ENCODE data around the gene CREB3L1. TPM values are rescaled to one million over a fixed set of nuclear protein-coding genes. Genes with fewer than 3 reads are reported as not detected.
A peak's percentile ranks its signal among the peaks of the same experiment; 100 is the strongest.

CREB3L1 gene
- total and polyA plus RNA-seq, 2 experiments from 2014 or later, result 8.5 to 10.4 TPM

GRCh38 chr11:46298699-46299433 is 21.4 kb downstream of the CREB3L1 start:
- Histone ChIP-seq H2AFZ (no peak overlapping the region), H3K27ac (ENCODE audit: low read depth) (no peak overlapping the region), H3K4me2 (no peak overlapping the region), H3K27me3 (ENCODE audit: insufficient read depth) (no peaks in the 10 kb centered on the region), H3F3A (replicated peaks; ENCODE audit: low read depth) (peaks cover 13% of the 10 kb centered on the region), H3K4me1 (ENCODE audit: insufficient read depth) (peaks cover 20% of the 10 kb centered on the region), H3K36me3 (ENCODE audit: insufficient read depth) (no peaks in the 10 kb centered on the region), H3K79me2 (replicated peaks; ENCODE audit: insufficient read depth) (no peaks in the 10 kb centered on the region), H3K9me2 (ENCODE audit: insufficient read depth) (no peaks in the 10 kb centered on the region), H4K20me1 (replicated peaks; ENCODE audit: insufficient read depth) (no peaks in the 10 kb centered on the region), H3K4me3 (no peak overlapping the region)
- Mint-ChIP-seq H3K36me3 (ENCODE audit: low read depth) (peaks cover 9% of the 10 kb centered on the region; the same call in 2 of the 3 replicates), H3K4me1 (peaks cover 31% of the 10 kb centered on the region), H3K4me3 (no peak overlapping the region), H3K27ac (no peak overlapping the region), H3K9me3 (no peaks in the 10 kb centered on the region), H3K27me3 (ENCODE audit: insufficient read depth, low read depth, poor library complexity) (peaks cover 16% of the 10 kb centered on the region)
- DNase-seq (ENCODE audit: low spot score) (no peak), ATAC-seq (no peak)
- TF ChIP-seq ZNF114 (CRISPR knock-in tag; IDR thresholded peaks at IDR 0.05) (no peak), POLR2AphosphoS5 (IDR thresholded peaks at IDR 0.05; ENCODE audit: low read depth) (no peak), STAT1 (IDR thresholded peaks at IDR 0.05; ENCODE audit: unreplicated experiment) (no peak), CREB1 (CRISPR knock-in tag; IDR thresholded peaks at IDR 0.05; ENCODE audit: low read depth) (no peak), CTCF (conservative IDR thresholded peaks at IDR 0.05; ENCODE audit: low read depth in 2 of 2) (no peak), ZNF331 (CRISPR knock-in tag; IDR thresholded peaks at IDR 0.05; ENCODE audit: low read depth) (no peak), NANOG (IDR thresholded peaks at IDR 0.05; ENCODE audit: borderline replicate concordance) (no peak), EZH2phosphoT487 (IDR thresholded peaks at IDR 0.05; ENCODE audit: unreplicated experiment) (no peak), REST (IDR thresholded peaks at IDR 0.05; ENCODE audit: unreplicated experiment) (no peak)

- Mint-ChIP-seq H3K9me3 (no peaks in the 10 kb centered on the region), H3K36me3 (ENCODE audit: low read depth) (peaks cover 9% of the 10 kb centered on the region; the same call in 2 of the 3 replicates), H3K4me1 (peaks cover 24% of the 10 kb centered on the region), H3K4me3 (no peak overlapping the region; the same call in 2 of the 3 replicates), H3K27me3 (ENCODE audit: insufficient read depth, low read depth, poor library complexity) (peaks cover 14% of the 10 kb centered on the region), H3K27ac (no peak overlapping the region)
- H3K27ac ChIP-seq (ENCODE audit: low read depth), result no peak overlapping the region
- H4K20me1 ChIP-seq (replicated peaks; ENCODE audit: insufficient read depth), result no peaks in the 10 kb centered on the region
- no peak overlapping the region for H2AFZ ChIP-seq
- no peaks in the 10 kb centered on the region for H3K9me2 ChIP-seq (ENCODE audit: insufficient read depth)
- no peak overlapping the region for H3K4me2 ChIP-seq
- no peak for ATAC-seq
- no peak overlapping the region for H3K4me3 ChIP-seq
- H3F3A ChIP-seq (replicated peaks; ENCODE audit: low read depth), result peaks cover 10% of the 10 kb centered on the region
- H3K4me1 ChIP-seq (ENCODE audit: insufficient read depth), result peaks cover 14% of the 10 kb centered on the region
- no peak for DNase-seq (ENCODE audit: low spot score)
- H3K36me3 ChIP-seq (ENCODE audit: insufficient read depth), result no peaks in the 10 kb centered on the region
- H3K79me2 ChIP-seq (replicated peaks; ENCODE audit: insufficient read depth), result no peaks in the 10 kb centered on the region
- no peaks in the 10 kb centered on the region for H3K27me3 ChIP-seq (ENCODE audit: insufficient read depth)
- peak; percentile 20 to 53; a peak in 2 of 4 replicates for TF ChIP-seq CTCF (conservative IDR thresholded peaks at IDR 0.05; ENCODE audit: low read depth in 2 of 2)
- no peak for TF ChIP-seq ZNF114 (CRISPR knock-in tag; IDR thresholded peaks at IDR 0.05)
Measured at GRCh38 chr11:46299451-46299961, 22.0 kb downstream of the CREB3L1 start.

Data from GM23338 (cell line).